H7 (cell line): ENCODE measurements around the gene FBXO2. TPM values are rescaled to one million over a fixed set of nuclear protein-coding genes. Genes with fewer than 3 reads are reported as not detected.
A peak's percentile ranks its signal among the peaks of the same experiment; 100 is the strongest.
"Not testable (repeated sequence)": the region's sequence is repeated elsewhere in the genome, so short reads cannot be mapped to it uniquely, and the experiment has no call there.

Source experiments
- DNase-seq: peaks from one replicate; pipeline ENCODE4 v3.0.0; 2012
- H3K27me3 ChIP-seq: 2 replicates; pipeline ENCODE4 v1.6.0; 2011; ENCODE audit warnings: mild to moderate bottlenecking, low read length; ENCODE audit not compliant: control insufficient read depth, insufficient read depth
- H3K36me3 ChIP-seq: replicated peaks from 2 replicates; pipeline ENCODE4 v1.5.1; 2011; ENCODE audit warnings: low read length; ENCODE audit not compliant: control insufficient read depth, insufficient read depth
- H3K4me3 ChIP-seq: 2 replicates; pipeline ENCODE4 v1.5.1; 2011; ENCODE audit warnings: low read depth, mild to moderate bottlenecking, control low read depth, low read length, moderate library complexity; ENCODE audit not compliant: insufficient read depth
- total RNA-seq: library from RNA; depleted of rRNA; stranded (reverse); fragments of >200 nt; shearing (Covaris generic); gene quantifications from 2 replicates; pipeline ENCODE4 v1.2.3, GENCODE V29; 2014; rRNA removed

FBXO2 gene
- total RNA-seq, 1 experiment from 2014 or later = 46.7 TPM

DNA sequence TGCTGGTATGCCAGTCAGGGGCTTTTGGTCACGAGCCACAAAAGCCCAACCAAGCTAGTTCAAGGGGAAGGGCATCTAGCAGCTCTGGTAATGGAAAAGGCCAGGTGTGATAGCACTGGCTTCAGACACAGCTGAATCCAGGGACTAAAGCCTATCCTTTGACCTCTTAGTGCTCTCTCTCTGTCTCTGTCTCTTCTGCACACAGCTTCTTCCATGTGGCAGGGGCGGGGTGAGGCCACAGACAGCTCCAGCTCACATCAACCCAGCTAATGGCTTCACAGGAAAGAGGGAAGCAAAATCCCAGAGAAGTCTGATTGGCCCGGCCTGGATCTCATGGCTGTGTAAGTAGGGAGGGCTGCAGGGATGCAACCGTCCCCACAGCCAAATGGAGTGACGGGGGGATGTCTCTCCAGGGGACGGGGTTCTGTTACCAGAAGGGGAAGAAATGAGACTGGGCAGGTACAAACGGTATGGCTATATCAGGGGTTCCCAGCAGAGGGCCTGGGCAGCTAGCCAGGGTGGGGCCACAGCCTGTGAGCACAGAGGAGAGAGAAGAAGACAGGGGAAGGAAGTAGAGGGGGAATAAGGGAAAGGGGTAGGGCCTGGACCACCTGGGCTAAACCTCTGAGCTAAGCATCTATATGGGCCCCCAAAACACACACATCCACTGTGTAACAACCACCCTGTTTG is 42.4 kb downstream of the FBXO2 start:
- Histone ChIP-seq H3K4me3 (no peak overlapping the region), H3K27me3 (no peaks in the 10 kb centered on the region), H3K36me3 (no peaks in the 10 kb centered on the region)
- peak; percentile 68 for DNase-seq

DNA sequence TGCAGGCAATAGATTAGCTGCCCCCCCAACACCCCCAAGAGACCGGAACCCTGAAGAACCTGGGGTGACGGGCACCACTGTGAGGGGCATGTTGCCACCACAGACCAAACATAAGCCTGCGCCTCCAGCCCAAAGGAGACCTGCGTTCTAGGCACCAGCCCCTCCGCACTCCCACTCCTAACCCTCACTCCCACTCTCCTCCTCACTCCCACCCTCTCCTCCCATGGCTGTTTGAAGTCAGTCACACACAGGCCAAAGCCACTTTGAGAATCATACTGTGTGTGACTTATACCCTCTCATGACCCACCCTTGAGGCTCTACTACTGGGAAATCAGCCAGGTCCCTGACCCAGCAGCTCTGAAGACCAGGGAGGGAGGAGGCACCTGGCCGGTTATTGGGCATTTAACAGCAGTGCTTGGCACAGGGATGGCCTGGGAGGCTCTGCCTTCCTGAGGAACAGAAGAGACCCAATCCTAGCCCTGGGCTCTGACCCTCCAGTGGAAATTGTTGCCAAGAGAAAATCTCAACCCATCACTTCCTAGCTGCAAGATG is 43.5 kb downstream of the FBXO2 start:
- no peak for DNase-seq
- H3K36me3 ChIP-seq = no peaks in the 10 kb centered on the region
- H3K4me3 ChIP-seq = no peak overlapping the region
- H3K27me3 ChIP-seq = no peaks in the 10 kb centered on the region

GRCh38 chr1:11609378-11609777 is 44.9 kb downstream of the FBXO2 start:
- not testable (repeated sequence) for H3K36me3 ChIP-seq, H3K4me3 ChIP-seq, H3K27me3 ChIP-seq, DNase-seq

- H3K36me3 ChIP-seq, H3K27me3 ChIP-seq, H3K4me3 ChIP-seq, DNase-seq: not testable (repeated sequence)
These were observed 45.6 kb downstream of the FBXO2 start for GRCh38 chr1:11608596-11609130.

- Histone ChIP-seq H3K36me3 (no peaks in the 10 kb centered on the region), H3K4me3 (no peak overlapping the region), H3K27me3 (no peaks in the 10 kb centered on the region)
- no peak for DNase-seq
These were observed 47.5 kb downstream of the FBXO2 start for GRCh38 chr1:11606775-11607174.

DNA sequence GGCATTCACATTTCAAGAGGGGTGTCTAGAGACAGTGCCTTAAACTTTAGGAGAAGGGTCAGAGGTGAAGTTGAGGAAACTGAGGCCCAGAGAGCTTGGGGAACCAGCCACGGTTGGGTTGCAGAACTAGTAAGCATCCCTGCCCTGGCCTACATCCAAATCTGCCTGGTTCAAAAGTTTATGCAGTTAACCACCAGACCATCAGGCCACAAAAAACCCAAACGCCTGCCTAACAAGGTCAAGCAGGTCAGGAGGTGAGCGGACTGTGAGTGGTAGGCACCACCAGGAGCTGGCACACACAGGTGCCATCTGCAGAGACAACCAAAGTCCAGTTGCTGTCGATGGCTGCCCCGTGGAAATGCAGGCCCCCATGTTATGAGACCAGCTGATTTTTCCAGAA is 51.2 kb downstream of the FBXO2 start:
- Histone ChIP-seq H3K36me3 (no peaks in the 10 kb centered on the region), H3K4me3 (no peak overlapping the region), H3K27me3 (no peaks in the 10 kb centered on the region)

DNA sequence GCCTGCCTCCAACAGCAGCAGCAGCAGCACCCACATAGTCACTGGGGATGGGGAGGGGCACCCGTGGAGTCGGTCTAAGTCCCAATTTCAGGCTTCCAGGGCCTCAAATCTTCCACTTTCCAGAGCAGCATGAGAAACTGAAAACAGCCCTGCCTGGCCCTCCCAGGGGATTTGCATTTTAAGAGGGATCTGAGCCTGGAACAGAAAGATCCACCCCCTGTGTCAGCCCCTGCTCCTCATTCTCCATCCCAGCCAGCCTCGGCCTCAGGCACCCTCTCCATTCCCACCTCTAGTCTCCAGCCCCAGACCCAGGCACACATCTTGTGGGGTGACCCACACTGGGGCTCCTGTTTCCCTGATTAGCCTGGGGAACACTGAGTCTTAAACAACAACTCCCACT is 51.8 kb downstream of the FBXO2 start:
- Histone ChIP-seq H3K36me3 (no peaks in the 10 kb centered on the region), H3K27me3 (no peaks in the 10 kb centered on the region), H3K4me3 (no peak overlapping the region)
- peak; percentile 70 for DNase-seq

More for the DNA sequence above, 51.2 kb downstream of the FBXO2 start:
- DNase-seq = no peak

DNA sequence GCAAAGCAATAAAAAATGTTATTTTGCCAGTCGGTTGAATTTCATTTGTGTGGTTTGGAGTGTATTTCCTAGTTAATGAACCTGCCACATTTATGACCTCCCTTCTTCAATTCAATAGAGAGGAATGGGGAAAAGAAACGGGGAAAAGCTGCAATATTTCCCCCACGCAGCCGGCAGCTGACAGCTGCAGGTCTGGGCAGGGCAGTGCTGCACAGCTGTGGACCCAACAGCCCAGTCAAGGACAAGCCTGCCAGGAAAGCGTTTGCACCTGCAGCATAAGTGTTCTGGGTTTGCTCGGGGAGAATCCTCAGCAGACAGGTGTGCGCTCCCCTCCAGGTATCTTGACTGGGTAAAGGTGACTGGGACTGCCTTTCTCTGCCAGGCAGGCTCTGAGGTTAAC is 53.4 kb downstream of the FBXO2 start:
- Histone ChIP-seq H3K27me3 (no peaks in the 10 kb centered on the region; the same call in 1 of the 2 replicates), H3K36me3 (no peaks in the 10 kb centered on the region), H3K4me3 (no peak overlapping the region)
- no peak for DNase-seq

DNA sequence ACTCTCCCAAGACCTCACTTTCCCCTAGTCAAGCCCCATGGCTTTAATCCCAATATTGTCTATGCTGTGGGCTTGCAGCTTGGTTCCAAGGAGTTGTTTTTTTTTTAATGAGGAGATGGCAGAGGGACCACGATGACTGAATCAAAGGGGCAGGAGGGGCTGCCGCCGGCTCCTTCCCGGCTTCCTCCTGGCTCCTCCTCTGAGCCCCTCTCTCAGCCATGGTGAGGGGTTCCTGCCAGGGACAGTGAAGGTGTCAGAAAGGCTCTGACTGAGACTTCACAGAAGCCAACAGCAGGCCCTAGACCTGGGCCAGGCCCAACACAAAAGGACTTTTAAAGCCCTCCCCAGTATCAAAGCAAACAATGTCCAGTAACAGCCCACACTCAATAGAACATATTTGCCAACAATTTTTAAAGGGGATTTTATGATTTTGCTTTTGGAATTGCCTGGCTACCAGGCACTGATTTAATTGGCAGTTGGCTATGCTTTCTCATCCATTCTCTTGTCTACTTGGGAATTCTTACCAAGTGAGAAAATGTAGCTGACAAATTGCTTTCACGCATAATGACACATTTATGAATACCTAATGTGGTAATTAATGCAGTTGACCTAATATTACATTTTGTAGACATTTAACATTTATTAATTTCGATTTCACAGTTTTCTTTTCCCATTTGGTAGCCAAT is 54.2 kb downstream of the FBXO2 start:
- no peak for DNase-seq
- H3K4me3 ChIP-seq = no peak overlapping the region

DNA sequence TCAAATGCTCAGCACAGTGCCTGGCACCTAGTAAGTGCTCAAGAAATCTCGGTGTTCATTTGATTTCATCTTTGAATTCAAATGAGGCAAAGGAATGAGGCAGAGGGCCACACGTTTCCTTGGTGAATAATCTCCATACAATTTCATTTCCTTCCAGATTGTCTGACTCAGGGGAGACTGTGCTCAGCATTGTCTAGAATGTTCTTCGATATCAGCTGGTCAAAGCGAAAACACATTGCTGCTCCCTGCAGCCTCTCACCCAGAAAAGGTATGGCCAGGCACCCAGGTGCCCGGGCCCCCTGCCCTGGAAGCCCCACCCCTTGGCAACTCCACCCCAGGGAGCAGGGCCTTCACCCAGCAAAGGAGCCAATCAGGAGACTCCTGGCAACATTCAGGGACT is 55.8 kb downstream of the FBXO2 start:
- H3K4me3 ChIP-seq = no peak overlapping the region
- H3K27me3 ChIP-seq = no peaks in the 10 kb centered on the region; the same call in 1 of the 2 replicates
- DNase-seq = no peak
- H3K36me3 ChIP-seq = no peaks in the 10 kb centered on the region

More for the DNA sequence above, 54.2 kb downstream of the FBXO2 start:
- H3K36me3 ChIP-seq = no peaks in the 10 kb centered on the region
- no peaks in the 10 kb centered on the region; the same call in 1 of the 2 replicates for H3K27me3 ChIP-seq

Other genes with a start within 250 kb of the FBXO2 start
- gene DISP3, start 175.3 kb downstream of the FBXO2 start, total RNA-seq = 5.8 and 6.1 TPM in 2 replicates
- 24.5 and 32.4 TPM in 2 replicates for gene FBXO44, start 448 bp upstream of the FBXO2 start, total RNA-seq
- 1.7 and 3.4 TPM in 2 replicates for gene FBXO6, start 9.8 kb upstream of the FBXO2 start, total RNA-seq
- gene MAD2L2, start 26.7 kb upstream of the FBXO2 start, total RNA-seq = 786 and 983 TPM in 2 replicates
- gene DRAXIN, start 37.3 kb upstream of the FBXO2 start, total RNA-seq = 52.4 and 60.1 TPM in 2 replicates
- 162 and 166 TPM in 2 replicates for gene AGTRAP, start 81.7 kb upstream of the FBXO2 start, total RNA-seq
- gene C1orf167, start 107.8 kb upstream of the FBXO2 start, total RNA-seq = 0.28 and 1.5 TPM in 2 replicates
- gene MTHFR, start 151.5 kb upstream of the FBXO2 start, total RNA-seq = 18.9 and 19.5 TPM in 2 replicates
- gene CLCN6, start 151.8 kb upstream of the FBXO2 start, total RNA-seq = 14.0 and 22.9 TPM in 2 replicates
- gene NPPA, start 193.4 kb upstream of the FBXO2 start, total RNA-seq = 0.85 TPM in 1 of 2 replicates, not detected in the other
- 1.5 and 20.3 TPM in 2 replicates for gene NPPB, start 204.5 kb upstream of the FBXO2 start, total RNA-seq